Measurements from ENCODE around the gene DNAJC3. TPM values are rescaled to one million over a fixed set of nuclear protein-coding genes. Genes with fewer than 3 reads are reported as not detected.

DNAJC3 gene
- total and polyA plus RNA-seq, 2 of the 13 experiments (the other 11 are each of a cell fraction or from before 2014, with no cell fraction given): 10.4 to 48.2 TPM

GRCh38 chr13:95643571-95643935, 33.4 kb upstream of the DNAJC3 start (continued):
- TF ChIP-seq ZNF503 (CRISPR knock-in tag; IDR thresholded peaks at IDR 0.05) (no peak), IRX3 (CRISPR knock-in tag; IDR thresholded peaks at IDR 0.05; ENCODE audit: borderline replicate concordance, low read depth) (no peak), NFKBIZ (CRISPR knock-in tag; IDR thresholded peaks at IDR 0.05) (no peak), ZNF557 (CRISPR knock-in tag; IDR thresholded peaks at IDR 0.05) (no peak), ZNF446 (CRISPR knock-in tag; IDR thresholded peaks at IDR 0.05) (no peak), HNRNPK (IDR thresholded peaks at IDR 0.05; ENCODE audit: low read depth, low read length, poor library complexity, severe bottlenecking) (no peak), AFF4 (CRISPR knock-in tag; IDR thresholded peaks at IDR 0.05) (no peak), ZNF333 (CRISPR knock-in tag; IDR thresholded peaks at IDR 0.05; ENCODE audit: borderline replicate concordance) (no peak), FOXM1 (CRISPR knock-in tag; IDR thresholded peaks at IDR 0.05) (no peak), MYNN (CRISPR knock-in tag; IDR thresholded peaks at IDR 0.05; ENCODE audit: low read depth) (no peak), PBX2 (CRISPR knock-in tag; IDR thresholded peaks at IDR 0.05) (no peak), ZNF616 (CRISPR knock-in tag; IDR thresholded peaks at IDR 0.05; ENCODE audit: low read depth) (no peak), SETDB1 (CRISPR knock-in tag; IDR thresholded peaks at IDR 0.05; ENCODE audit: borderline replicate concordance) (no peak), ZSCAN25 (CRISPR knock-in tag; IDR thresholded peaks at IDR 0.05) (no peak), CENPBD1 (CRISPR knock-in tag; IDR thresholded peaks at IDR 0.05; ENCODE audit: borderline replicate concordance, low read depth) (no peak), ZNF501 (CRISPR knock-in tag; IDR thresholded peaks at IDR 0.05) (0 out of 2 replicates have a peak, but pooled peaks have one; percentile 37), ZNF747 (CRISPR knock-in tag; IDR thresholded peaks at IDR 0.05; ENCODE audit: borderline replicate concordance) (no peak), FOXK2 (IDR thresholded peaks at IDR 0.05) (no peak), ZNF317 (CRISPR knock-in tag; IDR thresholded peaks at IDR 0.05) (peak; percentile 37; the same call in 1 of the 2 replicates), ZBTB44 (CRISPR knock-in tag; IDR thresholded peaks at IDR 0.05) (no peak), ATF7-NPFF (CRISPR knock-in tag; IDR thresholded peaks at IDR 0.05; ENCODE audit: low read depth) (no peak), REXO4 (CRISPR knock-in tag; IDR thresholded peaks at IDR 0.05; ENCODE audit: borderline replicate concordance) (no peak), TEAD3 (CRISPR knock-in tag; optimal IDR thresholded peaks at IDR 0.05; ENCODE audit: borderline replicate concordance) (no peak), ZNF629 (CRISPR knock-in tag; conservative IDR thresholded peaks at IDR 0.05) (no peak)
